GM19351 (cell line): ENCODE data around the gene TMEM222.
"Not testable (repeated sequence)": the region's sequence is repeated elsewhere in the genome, so short reads cannot be mapped to it uniquely, and the experiment has no call there.

Experiments
- ATAC-seq: cut with Tn5 transposase; IDR thresholded peaks from one replicate; pipeline ENCODE4 v1.9.1; 2021; ENCODE audit warnings: mild to moderate bottlenecking, moderate library complexity; ENCODE audit not compliant: unreplicated experiment

TMEM222 gene

GRCh38 chr1:27321813-27322568 is at the start of gene TMEM222:
Gene TMEM222 (plus strand): TSS chr1:27322163. CDS start chr1:27322198, 35 bp downstream.
- peak; percentile 95 for ATAC-seq

- no peak for ATAC-seq
Measured at GRCh38 chr1:27274204-27274603, 47.8 kb upstream of the TMEM222 start.

- ATAC-seq = no peak
Measured at GRCh38 chr1:27275696-27276095, 46.3 kb upstream of the TMEM222 start.

GRCh38 chr1:27284425-27285273 is 37.3 kb upstream of the TMEM222 start:
- ATAC-seq = no peak

GRCh38 chr1:27285274-27285660 is 36.7 kb upstream of the TMEM222 start:
- no peak for ATAC-seq

- not testable (repeated sequence) for ATAC-seq
Measured at GRCh38 chr1:27285821-27286220, 36.1 kb upstream of the TMEM222 start.

- not testable (repeated sequence) for ATAC-seq
Measured at GRCh38 chr1:27289125-27289524, 32.8 kb upstream of the TMEM222 start.

GRCh38 chr1:27290581-27290980 is 31.4 kb upstream of the TMEM222 start:
- ATAC-seq = no peak

- ATAC-seq = no peak
Measured at GRCh38 chr1:27292106-27292505, 29.9 kb upstream of the TMEM222 start.

GRCh38 chr1:27293915-27294314 is 28.0 kb upstream of the TMEM222 start:
- no peak for ATAC-seq

GRCh38 chr1:27296773-27297291 is 25.1 kb upstream of the TMEM222 start:
- no peak for ATAC-seq

- ATAC-seq = no peak
Measured at GRCh38 chr1:27297903-27298302, 24.1 kb upstream of the TMEM222 start.

- no peak for ATAC-seq
Measured at GRCh38 chr1:27298632-27299384, 23.2 kb upstream of the TMEM222 start.

- ATAC-seq = no peak
Measured at GRCh38 chr1:27299385-27300271, 22.3 kb upstream of the TMEM222 start.

- no peak for ATAC-seq
Measured at GRCh38 chr1:27300341-27301051, 21.5 kb upstream of the TMEM222 start.

- ATAC-seq = no peak
Measured at GRCh38 chr1:27301052-27301422, 20.9 kb upstream of the TMEM222 start.

GRCh38 chr1:27301582-27302199 is 20.3 kb upstream of the TMEM222 start:
- ATAC-seq = no peak

GRCh38 chr1:27302612-27303011 is 19.4 kb upstream of the TMEM222 start:
- no peak for ATAC-seq

- no peak for ATAC-seq
Measured at GRCh38 chr1:27303509-27303908, 18.5 kb upstream of the TMEM222 start.
